GM23338 (cell line): Measurements from ENCODE around the gene OR2V2.

ENCODE experiments used
- CREB1 ChIP-seq: fragments of 250-450 bp; sonication (Bioruptor Pico); IDR thresholded peaks from 2 replicates; pipeline ENCODE4 v1.5.0; 2020; ENCODE audit warnings: low read depth, mild to moderate bottlenecking, moderate library complexity
- CTCF ChIP-seq, 2 experiments: fragments of 200-600 bp in 1 of 2; sonication (generic) in 1 of 2; conservative IDR thresholded peaks; 2 replicates each; pipeline versions ENCODE4 v1.5.1 to v1.6.1; 2016 to 2017; ENCODE audit warnings: antibody characterized with exemption in 2 of 2, low read depth in 2 of 2, mild to moderate bottlenecking in 2 of 2, moderate library complexity in 1 of 2
- ETS1 ChIP-seq: IDR thresholded peaks from 2 replicates; pipeline ENCODE4 v1.6.1; 2016; ENCODE audit warnings: antibody characterized with exemption
- EZH2 ChIP-seq: fragments of 200-600 bp; sonication (generic); IDR thresholded peaks from one replicate; pipeline ENCODE4 v1.8.0; 2017; ENCODE audit warnings: antibody characterized with exemption, mild to moderate bottlenecking, low read depth; ENCODE audit not compliant: unreplicated experiment
- EZH2phosphoT487 ChIP-seq: fragments of 200-600 bp; sonication (generic); IDR thresholded peaks from one replicate; pipeline ENCODE4 v1.8.1; 2018; ENCODE audit warnings: antibody characterized with exemption; ENCODE audit not compliant: unreplicated experiment
- POLR2AphosphoS5 ChIP-seq: IDR thresholded peaks from 2 replicates; pipeline ENCODE4 v1.6.1; 2016; ENCODE audit warnings: antibody characterized with exemption, low read depth
- REST ChIP-seq: IDR thresholded peaks from one replicate; pipeline ENCODE4 v1.6.1; 2018; ENCODE audit warnings: antibody characterized with exemption; ENCODE audit not compliant: unreplicated experiment

- TF ChIP-seq CTCF (conservative IDR thresholded peaks at IDR 0.05; ENCODE audit: low read depth in 2 of 2) (no peak), POLR2AphosphoS5 (no peak), EZH2 (no peak), CREB1 (CRISPR knock-in tag) (no peak), REST (no peak), ETS1 (no peak), EZH2phosphoT487 (no peak)
Observed at GRCh38 chr5:181193656-181194055, 46.3 kb downstream of the OR2V2 start.
